Endodermal cell (in vitro differentiated cells): ENCODE measurements around the gene SURF2. TPM values are rescaled to one million over a fixed set of nuclear protein-coding genes. Genes with fewer than 3 reads are reported as not detected.

ENCODE experiments used
- DNase-seq: peaks from one replicate; pipeline ENCODE4 v3.0.0-alpha.2; 2017
- H3K27ac ChIP-seq: 2 replicates; pipeline ENCODE4 v1.5.1; 2013; ENCODE audit warnings: mild to moderate bottlenecking, low read depth, low read length, moderate library complexity
- H3K27me3 ChIP-seq: 2 replicates; pipeline ENCODE4 v1.6.1; 2013; ENCODE audit warnings: mild to moderate bottlenecking, low read length, moderate library complexity; ENCODE audit not compliant: insufficient read depth, control insufficient read depth, poor library complexity, severe bottlenecking
- H3K36me3 ChIP-seq: 2 replicates; pipeline ENCODE4 v1.7.0; 2013; ENCODE audit warnings: mild to moderate bottlenecking, low read length, moderate library complexity; ENCODE audit not compliant: control insufficient read depth, insufficient read depth
- H3K4me1 ChIP-seq: one replicate; pipeline ENCODE4 v1.7.0; 2013; ENCODE audit warnings: low read length; ENCODE audit not compliant: control insufficient read depth, insufficient read depth
- H3K4me3 ChIP-seq: 2 replicates; pipeline ENCODE4 v1.5.1; 2013; ENCODE audit warnings: mild to moderate bottlenecking, low read length, moderate library complexity
- H3K9ac ChIP-seq: 2 replicates; pipeline ENCODE4 v1.6.1; 2013; ENCODE audit warnings: mild to moderate bottlenecking, low read length, moderate library complexity; ENCODE audit not compliant: poor library complexity, severe bottlenecking; ENCODE audit errors: extremely low read depth
- H3K9me3 ChIP-seq: 2 replicates; pipeline ENCODE4 v1.6.1; 2013; ENCODE audit warnings: mild to moderate bottlenecking, low read length, moderate library complexity; ENCODE audit not compliant: control insufficient read depth
- H3K27ac Mint-ChIP-seq: 2 replicates; pipeline ENCODE4 v1.8.0; 2020; ENCODE audit warnings: mixed read lengths
- H3K27me3 Mint-ChIP-seq: 2 replicates; pipeline ENCODE4 v1.8.0; 2021; ENCODE audit warnings: mild to moderate bottlenecking, mixed read lengths; ENCODE audit not compliant: insufficient read depth
- H3K36me3 Mint-ChIP-seq: 2 replicates; pipeline ENCODE4 v1.8.0; 2020; ENCODE audit warnings: low read depth, mixed read lengths
- H3K4me1 Mint-ChIP-seq: 2 replicates; pipeline ENCODE4 v1.8.0; 2020; ENCODE audit warnings: mixed read lengths
- H3K4me3 Mint-ChIP-seq: 2 replicates; pipeline ENCODE4 v1.8.0; 2020; ENCODE audit warnings: mild to moderate bottlenecking, moderate library complexity, mixed read lengths
- H3K9me3 Mint-ChIP-seq: 2 replicates; pipeline ENCODE4 v1.8.0; 2020; ENCODE audit warnings: mild to moderate bottlenecking, mixed read lengths
- WGBS, 2 experiments: methylation state at CpG; one replicate each; pipeline versions ENCODE4 v1.1.5 to v1.1.7; 2013; ENCODE audit warnings: missing lambda C conversion rate in 2 of 2, mixed read lengths in 1 of 2; ENCODE audit not compliant: insufficient coverage in 1 of 2, insufficient read length in 1 of 2; 5-methylcytosine and 5-hydroxymethylcytosine counted together
- total RNA-seq, 2 donors: library from RNA; stranded (reverse); fragmentation: NEBNext Ultra II Directional in 1 of 2; extraction: Animal tissue kit (Norgen Biotek cat#: 25700) in 1 of 2; gene quantifications; 2 replicates in 1 of 2; 3 replicates in 1 of 2; pipeline ENCODE4 v1.2.1, GENCODE V29; 2021
- TF ChIP-seq, protein P1 (sequence below): fragments of 200-600 bp; sonication (generic); conservative IDR thresholded peaks from 2 replicates; pipeline ENCODE4 v1.5.0; 2021; ENCODE audit warnings: antibody characterized with exemption, mild to moderate bottlenecking

The SURF2 gene
- total RNA-seq, 2 donors from 2014 or later, result 18.0 to 25.9 TPM

DNA sequence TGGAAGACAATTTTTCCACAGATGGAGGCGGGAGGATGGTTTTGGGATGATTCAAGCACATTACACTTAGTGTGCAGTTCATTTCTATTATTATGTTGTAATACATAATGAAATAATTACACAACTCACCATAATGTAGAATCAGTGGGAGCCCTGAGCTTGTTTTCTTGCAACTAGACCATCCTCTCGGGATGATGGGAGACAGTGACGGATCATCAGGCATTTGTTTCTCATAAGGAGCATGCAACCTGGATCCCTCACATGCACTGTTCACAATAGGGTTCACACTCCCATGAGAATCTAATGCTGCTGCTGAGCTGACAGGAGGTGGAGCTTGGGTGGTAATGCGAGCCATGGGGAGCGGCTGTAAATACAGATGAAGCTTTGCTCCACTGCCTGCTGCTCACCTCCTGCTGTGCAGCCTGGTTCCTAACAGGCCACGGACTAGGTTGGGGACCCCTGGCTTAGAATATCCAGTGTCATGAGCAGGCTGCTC, 21.4 kb downstream of the SURF2 start:
- no peaks in the 10 kb centered on the region for H3K27me3 ChIP-seq

GRCh38 chr9:133378408-133378962, 22.1 kb downstream of the SURF2 start:
- Mint-ChIP-seq H3K27ac (no peak overlapping the region), H3K9me3 (peaks cover 9% of the 10 kb centered on the region), H3K27me3 (peaks cover 11% of the 10 kb centered on the region), H3K4me1 (peaks cover 6% of the 10 kb centered on the region), H3K36me3 (peaks cover 4% of the 10 kb centered on the region), H3K4me3 (no peak overlapping the region)
- Histone ChIP-seq H3K9ac (no peak overlapping the region), H3K36me3 (peaks cover 4% of the 10 kb centered on the region), H3K4me1 (no peaks in the 10 kb centered on the region), H3K4me3 (no peak overlapping the region), H3K27ac (no peak overlapping the region), H3K27me3 (no peaks in the 10 kb centered on the region), H3K9me3 (no peaks in the 10 kb centered on the region)
- 78% methylated on average over 1 of the region's 1 CpG for WGBS, 2 experiments
- DNase-seq, result no peak
- TF ChIP-seq, protein P1, sequence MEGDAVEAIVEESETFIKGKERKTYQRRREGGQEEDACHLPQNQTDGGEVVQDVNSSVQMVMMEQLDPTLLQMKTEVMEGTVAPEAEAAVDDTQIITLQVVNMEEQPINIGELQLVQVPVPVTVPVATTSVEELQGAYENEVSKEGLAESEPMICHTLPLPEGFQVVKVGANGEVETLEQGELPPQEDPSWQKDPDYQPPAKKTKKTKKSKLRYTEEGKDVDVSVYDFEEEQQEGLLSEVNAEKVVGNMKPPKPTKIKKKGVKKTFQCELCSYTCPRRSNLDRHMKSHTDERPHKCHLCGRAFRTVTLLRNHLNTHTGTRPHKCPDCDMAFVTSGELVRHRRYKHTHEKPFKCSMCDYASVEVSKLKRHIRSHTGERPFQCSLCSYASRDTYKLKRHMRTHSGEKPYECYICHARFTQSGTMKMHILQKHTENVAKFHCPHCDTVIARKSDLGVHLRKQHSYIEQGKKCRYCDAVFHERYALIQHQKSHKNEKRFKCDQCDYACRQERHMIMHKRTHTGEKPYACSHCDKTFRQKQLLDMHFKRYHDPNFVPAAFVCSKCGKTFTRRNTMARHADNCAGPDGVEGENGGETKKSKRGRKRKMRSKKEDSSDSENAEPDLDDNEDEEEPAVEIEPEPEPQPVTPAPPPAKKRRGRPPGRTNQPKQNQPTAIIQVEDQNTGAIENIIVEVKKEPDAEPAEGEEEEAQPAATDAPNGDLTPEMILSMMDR, result no peak

More for the DNA sequence above, 21.4 kb downstream of the SURF2 start:
- Mint-ChIP-seq H3K27ac (no peak overlapping the region), H3K9me3 (peaks cover 9% of the 10 kb centered on the region), H3K27me3 (peaks cover 11% of the 10 kb centered on the region), H3K36me3 (peaks cover 5% of the 10 kb centered on the region), H3K4me1 (peaks cover 8% of the 10 kb centered on the region), H3K4me3 (no peak overlapping the region)
- H3K27ac ChIP-seq, result no peak overlapping the region
- 69 to 73% methylated on average over 4 to 6 of the region's 6 CpGs for WGBS, 2 experiments
- peaks cover 9% of the 10 kb centered on the region for H3K36me3 ChIP-seq
- H3K9ac ChIP-seq, result no peak overlapping the region
- DNase-seq, result no peak
- H3K4me3 ChIP-seq, result no peak overlapping the region
- H3K9me3 ChIP-seq, result no peaks in the 10 kb centered on the region
- TF ChIP-seq, protein P1, result no peak
- H3K4me1 ChIP-seq, result peaks cover 4% of the 10 kb centered on the region

DNA sequence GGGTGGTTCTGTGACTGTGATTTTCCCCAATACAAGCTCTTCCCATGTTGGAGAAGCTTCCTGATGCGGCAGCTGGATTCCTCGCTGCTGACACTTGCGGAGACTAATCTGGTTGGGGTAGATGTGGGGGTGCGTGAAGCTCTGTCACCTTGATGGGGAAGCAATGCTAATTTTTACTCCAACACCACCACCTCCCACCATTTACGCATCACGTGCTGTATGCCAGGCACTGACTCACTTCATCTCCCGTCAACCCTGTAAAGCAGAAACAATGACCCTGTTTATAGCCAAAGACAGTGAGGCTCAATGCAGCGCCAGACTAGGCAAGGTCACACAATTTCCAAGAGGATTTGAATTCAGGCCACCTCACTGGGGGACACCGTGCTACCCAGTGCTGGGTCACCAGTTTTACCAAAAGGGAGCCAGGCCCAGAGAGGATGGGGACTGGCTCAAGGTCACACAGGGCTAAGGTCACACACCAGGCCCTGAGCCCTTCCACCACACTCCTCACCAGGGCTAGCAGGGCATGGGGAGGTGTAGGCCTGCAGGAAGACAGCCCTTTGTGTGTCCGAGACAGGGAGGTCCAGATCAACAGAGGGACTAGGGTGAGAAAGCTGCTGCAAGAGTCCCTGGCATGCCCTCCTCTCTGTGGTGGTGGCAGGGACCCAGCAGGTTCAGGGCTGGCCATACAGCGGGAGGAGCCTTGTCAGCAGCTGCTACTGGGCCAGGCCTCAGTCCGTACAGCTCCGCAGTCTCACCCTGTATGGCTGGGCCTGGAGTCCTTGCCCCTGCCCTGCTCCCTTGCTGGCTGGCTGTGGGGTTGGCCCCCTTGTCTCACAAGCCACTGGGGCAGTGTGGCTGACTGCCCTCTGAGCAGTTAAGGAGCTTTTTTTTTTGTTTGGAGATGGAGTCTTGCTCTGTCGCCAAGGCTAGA, 23.1 kb downstream of the SURF2 start:
- no peak overlapping the region for H3K9ac ChIP-seq
- H3K4me1 ChIP-seq, result no peaks in the 10 kb centered on the region
- Mint-ChIP-seq H3K4me1 (peaks cover 6% of the 10 kb centered on the region), H3K27ac (no peak overlapping the region), H3K27me3 (peaks cover 11% of the 10 kb centered on the region), H3K9me3 (peaks cover 9% of the 10 kb centered on the region), H3K36me3 (no peaks in the 10 kb centered on the region), H3K4me3 (no peak overlapping the region)
- TF ChIP-seq, protein P1, result no peak
- H3K9me3 ChIP-seq, result no peaks in the 10 kb centered on the region
- H3K27ac ChIP-seq, result no peak overlapping the region
- DNase-seq, result peak; percentile 45
- H3K27me3 ChIP-seq, result no peaks in the 10 kb centered on the region
- H3K4me3 ChIP-seq, result no peak overlapping the region
- no peaks in the 10 kb centered on the region for H3K36me3 ChIP-seq
- WGBS, 2 experiments, result 89 to 92% methylated on average over 6 to 14 of the region's 14 CpGs
